Neural cell (in vitro differentiated cells): ENCODE measurements around the gene ESPNL.

Source experiments
- EP300 ChIP-seq: fragments of 450-650 bp; conservative IDR thresholded peaks from 2 replicates; pipeline ENCODE4 v1.6.1; 2014; ENCODE audit warnings: antibody characterized with exemption, mild to moderate bottlenecking, moderate library complexity; ENCODE audit not compliant: poor library complexity, severe bottlenecking
- EZH2 ChIP-seq: fragments of 200-600, 300-800 bp; shearing (Covaris generic), sonication (generic); IDR thresholded peaks from 2 replicates; pipeline ENCODE4 v1.6.1; 2014; ENCODE audit warnings: antibody characterized with exemption, low read length, borderline replicate concordance, mild to moderate bottlenecking; ENCODE audit not compliant: insufficient read depth, poor library complexity, severe bottlenecking
- MXI1 ChIP-seq: fragments of 450-650 bp; conservative IDR thresholded peaks from 2 replicates; pipeline ENCODE4 v1.6.1; 2014; ENCODE audit warnings: antibody characterized with exemption, mild to moderate bottlenecking; ENCODE audit not compliant: poor library complexity, severe bottlenecking
- POLR2AphosphoS5 ChIP-seq: IDR thresholded peaks from 2 replicates; pipeline ENCODE4 v1.6.1; 2012
- RAD21 ChIP-seq: fragments of 450-650 bp; conservative IDR thresholded peaks from 2 replicates; pipeline ENCODE4 v1.6.1; 2014; ENCODE audit warnings: antibody characterized with exemption, mild to moderate bottlenecking, moderate library complexity
- REST ChIP-seq: IDR thresholded peaks from 2 replicates; pipeline ENCODE4 v1.6.1; 2012; ENCODE audit warnings: borderline replicate concordance
- SMC3 ChIP-seq: fragments of 450-650 bp; conservative IDR thresholded peaks from 2 replicates; pipeline ENCODE4 v1.6.1; 2014; ENCODE audit warnings: antibody characterized with exemption, mild to moderate bottlenecking, moderate library complexity; ENCODE audit not compliant: poor library complexity
- TAF1 ChIP-seq: IDR thresholded peaks from 2 replicates; pipeline ENCODE4 v1.6.1; 2012; ENCODE audit warnings: low read depth
- TF ChIP-seq, protein P1 (sequence below): fragments of 450-650 bp; IDR thresholded peaks from 2 replicates; pipeline ENCODE4 v1.5.1; 2014; ENCODE audit warnings: antibody characterized with exemption, mild to moderate bottlenecking, moderate library complexity; ENCODE audit not compliant: poor library complexity, severe bottlenecking

GRCh38 chr2:238140040-238140439 lies 39.9 kb downstream of the ESPNL start:
- TF ChIP-seq, protein P1, sequence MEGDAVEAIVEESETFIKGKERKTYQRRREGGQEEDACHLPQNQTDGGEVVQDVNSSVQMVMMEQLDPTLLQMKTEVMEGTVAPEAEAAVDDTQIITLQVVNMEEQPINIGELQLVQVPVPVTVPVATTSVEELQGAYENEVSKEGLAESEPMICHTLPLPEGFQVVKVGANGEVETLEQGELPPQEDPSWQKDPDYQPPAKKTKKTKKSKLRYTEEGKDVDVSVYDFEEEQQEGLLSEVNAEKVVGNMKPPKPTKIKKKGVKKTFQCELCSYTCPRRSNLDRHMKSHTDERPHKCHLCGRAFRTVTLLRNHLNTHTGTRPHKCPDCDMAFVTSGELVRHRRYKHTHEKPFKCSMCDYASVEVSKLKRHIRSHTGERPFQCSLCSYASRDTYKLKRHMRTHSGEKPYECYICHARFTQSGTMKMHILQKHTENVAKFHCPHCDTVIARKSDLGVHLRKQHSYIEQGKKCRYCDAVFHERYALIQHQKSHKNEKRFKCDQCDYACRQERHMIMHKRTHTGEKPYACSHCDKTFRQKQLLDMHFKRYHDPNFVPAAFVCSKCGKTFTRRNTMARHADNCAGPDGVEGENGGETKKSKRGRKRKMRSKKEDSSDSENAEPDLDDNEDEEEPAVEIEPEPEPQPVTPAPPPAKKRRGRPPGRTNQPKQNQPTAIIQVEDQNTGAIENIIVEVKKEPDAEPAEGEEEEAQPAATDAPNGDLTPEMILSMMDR: no peak
- TF ChIP-seq MXI1 (no peak), POLR2AphosphoS5 (no peak), RAD21 (no peak), REST (no peak), EZH2 (no peak), TAF1 (no peak), EP300 (no peak), SMC3 (no peak)
